ENCODE data around the gene LPGAT1.

DNA sequence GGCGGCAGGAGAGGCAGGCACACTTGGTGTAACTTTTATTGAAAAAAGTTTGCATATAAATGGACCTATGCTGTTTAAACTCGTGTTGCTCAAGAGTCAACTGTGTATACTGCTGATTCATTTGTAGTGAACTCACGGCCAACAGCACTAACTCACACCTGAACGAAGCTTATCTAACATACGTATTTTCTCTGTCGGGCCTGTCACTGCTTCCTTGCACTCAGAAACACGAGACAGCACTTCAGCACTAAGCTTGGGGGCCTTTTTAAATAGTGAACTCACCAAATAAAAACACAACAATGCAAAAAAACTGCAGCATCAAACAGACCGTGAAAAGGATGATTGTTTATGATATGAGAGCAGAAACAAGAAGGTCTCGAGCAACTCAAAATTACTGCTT lies 96.2 kb downstream of the LPGAT1 start:
- TF ChIP-seq, protein P1, sequence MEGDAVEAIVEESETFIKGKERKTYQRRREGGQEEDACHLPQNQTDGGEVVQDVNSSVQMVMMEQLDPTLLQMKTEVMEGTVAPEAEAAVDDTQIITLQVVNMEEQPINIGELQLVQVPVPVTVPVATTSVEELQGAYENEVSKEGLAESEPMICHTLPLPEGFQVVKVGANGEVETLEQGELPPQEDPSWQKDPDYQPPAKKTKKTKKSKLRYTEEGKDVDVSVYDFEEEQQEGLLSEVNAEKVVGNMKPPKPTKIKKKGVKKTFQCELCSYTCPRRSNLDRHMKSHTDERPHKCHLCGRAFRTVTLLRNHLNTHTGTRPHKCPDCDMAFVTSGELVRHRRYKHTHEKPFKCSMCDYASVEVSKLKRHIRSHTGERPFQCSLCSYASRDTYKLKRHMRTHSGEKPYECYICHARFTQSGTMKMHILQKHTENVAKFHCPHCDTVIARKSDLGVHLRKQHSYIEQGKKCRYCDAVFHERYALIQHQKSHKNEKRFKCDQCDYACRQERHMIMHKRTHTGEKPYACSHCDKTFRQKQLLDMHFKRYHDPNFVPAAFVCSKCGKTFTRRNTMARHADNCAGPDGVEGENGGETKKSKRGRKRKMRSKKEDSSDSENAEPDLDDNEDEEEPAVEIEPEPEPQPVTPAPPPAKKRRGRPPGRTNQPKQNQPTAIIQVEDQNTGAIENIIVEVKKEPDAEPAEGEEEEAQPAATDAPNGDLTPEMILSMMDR (conservative IDR thresholded peaks at IDR 0.05), result no peak
- TF ChIP-seq EZH2 (IDR thresholded peaks at IDR 0.05; ENCODE audit: low read depth), result no peak

Data from PC-9 (cell line).